Subcutaneous adipose tissue (tissue), 4 donors: ENCODE data around the gene LYAR. TPM values are rescaled to one million over a fixed set of nuclear protein-coding genes. Genes with fewer than 3 reads are reported as not detected.

ENCODE experiments used
- CTCF ChIP-seq: fragments of 450-650 bp; IDR thresholded peaks from one replicate; pipeline ENCODE4 v1.5.1; 2016; ENCODE audit warnings: low read depth, mild to moderate bottlenecking, control low read depth, antibody characterized with exemption, moderate library complexity
- total RNA-seq, 4 donors: library from RNA; depleted of rRNA; stranded (reverse); fragments of >200 nt; gene quantifications; one replicate each; pipeline ENCODE4 v1.1.0, GENCODE V29; 2016

LYAR gene
- total RNA-seq, 4 donors from 2014 or later, result 10.2 to 19.1 (median 13.5) TPM

GRCh38 chr4:4267981-4268380 is 22.0 kb downstream of the LYAR start:
- TF ChIP-seq CTCF, result no peak

GRCh38 chr4:4260185-4260751 is 29.7 kb downstream of the LYAR start:
- no peak for TF ChIP-seq CTCF

GRCh38 chr4:4259484-4260100 is 30.4 kb downstream of the LYAR start:
- TF ChIP-seq CTCF, result no peak

- TF ChIP-seq CTCF, result no peak
Observed at GRCh38 chr4:4256799-4257198, 33.2 kb downstream of the LYAR start.

GRCh38 chr4:4254666-4255065 is 35.3 kb downstream of the LYAR start:
- TF ChIP-seq CTCF, result no peak

GRCh38 chr4:4254199-4254598 is 35.8 kb downstream of the LYAR start:
- TF ChIP-seq CTCF, result no peak

- TF ChIP-seq CTCF, result no peak
Observed at GRCh38 chr4:4249866-4250265, 40.1 kb downstream of the LYAR start.
